Heart left ventricle (tissue), 13 donors: ENCODE data around the gene KIAA1586.
"Not testable (repeated sequence)": the region's sequence is repeated elsewhere in the genome, so short reads cannot be mapped to it uniquely, and the experiment has no call there.

Experiments
- CTCF ChIP-seq, 12 donors: fragments of 200-600 bp; sonication (generic) in 4 of 12; IDR thresholded peaks; one replicate each; pipeline versions ENCODE4 v1.5.0 to v1.8.0; 2018 to 2022; ENCODE audit warnings: antibody characterized with exemption in 12 of 12, mild to moderate bottlenecking in 5 of 12
- POLR2A ChIP-seq, 2 donors: fragments of 450-650 bp; IDR thresholded peaks; one replicate each; pipeline ENCODE4 v1.6.1; 2017; ENCODE audit warnings: antibody characterized with exemption in 2 of 2, mild to moderate bottlenecking in 2 of 2, moderate library complexity in 2 of 2
- donor health status: ischemic (EF 13 %, LVEDD 7.1; RV severe dilation, severe dysfunction).
- donor health status: DM: no; HTN: yes; CAD: no.
- donor health status: DM: no; HTN: no; CAD: no.
- donor health status: ischemic (EF 25% LVEDD 6.9; RV normal size, moderate dysfunction).
- donor health status: ischemic (EF 25% LVEDD 5.7; RV mildly dilated, moderate dysfunction).
- donor health status: ischemic (EF 35%, LVEDD 5.7; RV mildly dilated, moderate dysfunction).
- donor health status: nonischemic (EF 11% LVEDD 7.7; RV severe dilation, severe dysfunction).
- donor health status: DM: yes; HTN: yes; CAD: no.
- donor health status: PGD.
- donor health status: ischemic (EF 29% LVEDD 5.4; RV normal size, mild dysfunction).
- donor health status: nonischemic (EF 23%, LVEDD 6.1; RV moderate dilation, normal function).

- not testable (repeated sequence) for TF ChIP-seq CTCF, POLR2A (IDR thresholded peaks at IDR 0.05)
Measured at GRCh38 chr6:57091375-57091774, 44.9 kb downstream of the KIAA1586 start.
